GM21447 (cell line): ENCODE results near the gene STH.
"Not testable (repeated sequence)": the region's sequence is repeated elsewhere in the genome, so short reads cannot be mapped to it uniquely, and the experiment has no call there.

Experiments
- ATAC-seq: cut with Tn5 transposase; IDR thresholded peaks from one replicate; pipeline ENCODE4 v1.9.1; 2021; ENCODE audit not compliant: unreplicated experiment

The STH gene

DNA sequence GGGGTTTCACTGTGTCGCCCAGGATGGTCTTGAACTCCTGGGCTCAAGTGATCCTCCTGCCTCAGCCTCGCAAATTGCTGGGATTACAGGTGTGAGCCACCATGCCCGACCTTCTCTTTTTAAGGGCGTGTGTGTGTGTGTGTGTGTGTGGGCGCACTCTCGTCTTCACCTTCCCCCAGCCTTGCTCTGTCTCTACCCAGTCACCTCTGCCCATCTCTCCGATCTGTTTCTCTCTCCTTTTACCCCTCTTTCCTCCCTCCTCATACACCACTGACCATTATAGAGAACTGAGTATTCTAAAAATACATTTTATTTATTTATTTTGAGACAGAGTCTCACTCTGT, 3.9 kb downstream of the STH start:
- ATAC-seq = no peak

- ATAC-seq = no peak
Measured at GRCh38 chr17:46003907-46004748, 5.1 kb downstream of the STH start.

GRCh38 chr17:46006082-46006481, 7.0 kb downstream of the STH start:
- not testable (repeated sequence) for ATAC-seq

DNA sequence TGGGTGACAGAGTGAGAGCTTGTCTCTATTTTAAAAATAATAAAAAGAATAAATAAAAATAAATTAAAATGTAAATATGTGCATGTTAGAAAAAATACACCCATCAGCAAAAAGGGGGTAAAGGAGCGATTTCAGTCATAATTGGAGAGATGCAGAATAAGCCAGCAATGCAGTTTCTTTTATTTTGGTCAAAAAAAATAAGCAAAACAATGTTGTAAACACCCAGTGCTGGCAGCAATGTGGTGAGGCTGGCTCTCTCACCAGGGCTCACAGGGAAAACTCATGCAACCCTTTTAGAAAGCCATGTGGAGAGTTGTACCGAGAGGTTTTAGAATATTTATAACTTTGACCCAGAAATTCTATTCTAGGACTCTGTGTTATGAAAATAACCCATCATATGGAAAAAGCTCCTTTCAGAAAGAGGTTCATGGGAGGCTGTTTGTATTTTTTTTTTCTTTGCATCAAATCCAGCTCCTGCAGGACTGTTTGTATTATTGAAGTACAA, 8.5 kb downstream of the STH start:
- ATAC-seq = no peak

GRCh38 chr17:46008591-46008990, 9.5 kb downstream of the STH start:
- ATAC-seq = no peak

DNA sequence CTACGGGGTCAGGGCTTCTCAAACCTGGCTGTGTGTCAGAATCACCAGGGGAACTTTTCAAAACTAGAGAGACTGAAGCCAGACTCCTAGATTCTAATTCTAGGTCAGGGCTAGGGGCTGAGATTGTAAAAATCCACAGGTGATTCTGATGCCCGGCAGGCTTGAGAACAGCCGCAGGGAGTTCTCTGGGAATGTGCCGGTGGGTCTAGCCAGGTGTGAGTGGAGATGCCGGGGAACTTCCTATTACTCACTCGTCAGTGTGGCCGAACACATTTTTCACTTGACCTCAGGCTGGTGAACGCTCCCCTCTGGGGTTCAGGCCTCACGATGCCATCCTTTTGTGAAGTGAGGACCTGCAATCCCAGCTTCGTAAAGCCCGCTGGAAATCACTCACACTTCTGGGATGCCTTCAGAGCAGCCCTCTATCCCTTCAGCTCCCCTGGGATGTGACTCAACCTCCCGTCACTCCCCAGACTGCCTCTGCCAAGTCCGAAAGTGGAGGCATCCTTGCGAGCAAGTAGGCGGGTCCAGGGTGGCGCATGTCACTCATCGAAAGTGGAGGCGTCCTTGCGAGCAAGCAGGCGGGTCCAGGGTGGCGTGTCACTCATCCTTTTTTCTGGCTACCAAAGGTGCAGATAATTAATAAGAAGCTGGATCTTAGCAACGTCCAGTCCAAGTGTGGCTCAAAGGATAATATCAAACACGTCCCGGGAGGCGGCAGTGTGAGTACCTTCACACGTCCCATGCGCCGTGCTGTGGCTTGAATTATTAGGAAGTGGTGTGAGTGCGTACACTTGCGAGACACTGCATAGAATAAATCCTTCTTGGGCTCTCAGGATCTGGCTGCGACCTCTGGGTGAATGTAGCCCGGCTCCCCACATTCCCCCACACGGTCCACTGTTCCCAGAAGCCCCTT, 10.9 kb downstream of the STH start:
- no peak for ATAC-seq

GRCh38 chr17:46010597-46011186, 11.6 kb downstream of the STH start:
- no peak for ATAC-seq

- ATAC-seq = no peak
Measured at GRCh38 chr17:46011711-46012505, 12.9 kb downstream of the STH start.

DNA sequence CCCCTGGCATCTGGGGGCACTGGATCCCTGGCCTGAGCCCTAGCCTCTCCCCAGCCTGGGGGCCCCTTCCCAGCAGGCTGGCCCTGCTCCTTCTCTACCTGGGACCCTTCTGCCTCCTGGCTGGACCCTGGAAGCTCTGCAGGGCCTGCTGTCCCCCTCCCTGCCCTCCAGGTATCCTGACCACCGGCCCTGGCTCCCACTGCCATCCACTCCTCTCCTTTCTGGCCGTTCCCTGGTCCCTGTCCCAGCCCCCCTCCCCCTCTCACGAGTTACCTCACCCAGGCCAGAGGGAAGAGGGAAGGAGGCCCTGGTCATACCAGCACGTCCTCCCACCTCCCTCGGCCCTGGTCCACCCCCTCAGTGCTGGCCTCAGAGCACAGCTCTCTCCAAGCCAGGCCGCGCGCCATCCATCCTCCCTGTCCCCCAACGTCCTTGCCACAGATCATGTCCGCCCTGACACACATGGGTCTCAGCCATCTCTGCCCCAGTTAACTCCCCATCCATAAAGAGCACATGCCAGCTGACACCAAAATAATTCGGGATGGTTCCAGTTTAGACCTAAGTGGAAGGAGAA, 13.5 kb downstream of the STH start:
- ATAC-seq = no peak

DNA sequence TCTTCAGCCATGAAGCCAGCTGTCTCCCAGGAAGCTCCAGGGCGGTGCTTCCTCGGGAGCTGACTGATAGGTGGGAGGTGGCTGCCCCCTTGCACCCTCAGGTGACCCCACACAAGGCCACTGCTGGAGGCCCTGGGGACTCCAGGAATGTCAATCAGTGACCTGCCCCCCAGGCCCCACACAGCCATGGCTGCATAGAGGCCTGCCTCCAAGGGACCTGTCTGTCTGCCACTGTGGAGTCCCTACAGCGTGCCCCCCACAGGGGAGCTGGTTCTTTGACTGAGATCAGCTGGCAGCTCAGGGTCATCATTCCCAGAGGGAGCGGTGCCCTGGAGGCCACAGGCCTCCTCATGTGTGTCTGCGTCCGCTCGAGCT, 14.1 kb downstream of the STH start:
- no peak for ATAC-seq

GRCh38 chr17:46013502-46014165, 14.6 kb downstream of the STH start:
- no peak for ATAC-seq

GRCh38 chr17:46019408-46019925, 20.4 kb downstream of the STH start:
- ATAC-seq = not testable (repeated sequence)

- ATAC-seq = no peak
Measured at GRCh38 chr17:46020023-46020761, 21.1 kb downstream of the STH start.

DNA sequence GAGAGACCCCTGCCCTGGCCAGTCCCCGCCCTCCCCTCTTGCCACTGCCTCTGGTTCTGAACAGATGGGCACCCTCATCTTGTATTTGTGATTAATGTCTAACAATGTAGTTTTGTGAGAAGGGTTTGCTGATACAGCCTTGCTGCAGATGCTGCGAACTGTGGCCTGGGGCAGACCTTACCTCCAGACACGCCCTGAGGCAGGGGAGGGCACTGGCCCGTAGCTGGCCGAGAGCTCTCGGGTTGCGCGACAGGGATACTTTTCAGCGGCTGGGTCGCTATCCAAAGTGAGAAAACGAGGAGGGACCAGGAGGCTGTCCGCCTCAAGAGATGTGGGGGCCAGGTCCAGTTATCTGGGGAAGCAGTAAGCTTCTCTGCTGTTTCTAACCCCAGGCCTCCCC, 21.9 kb downstream of the STH start:
- no peak for ATAC-seq

GRCh38 chr17:46023366-46023765, 24.3 kb downstream of the STH start:
- not testable (repeated sequence) for ATAC-seq

- ATAC-seq = no peak
Measured at GRCh38 chr17:46023783-46024388, 24.8 kb downstream of the STH start.

DNA sequence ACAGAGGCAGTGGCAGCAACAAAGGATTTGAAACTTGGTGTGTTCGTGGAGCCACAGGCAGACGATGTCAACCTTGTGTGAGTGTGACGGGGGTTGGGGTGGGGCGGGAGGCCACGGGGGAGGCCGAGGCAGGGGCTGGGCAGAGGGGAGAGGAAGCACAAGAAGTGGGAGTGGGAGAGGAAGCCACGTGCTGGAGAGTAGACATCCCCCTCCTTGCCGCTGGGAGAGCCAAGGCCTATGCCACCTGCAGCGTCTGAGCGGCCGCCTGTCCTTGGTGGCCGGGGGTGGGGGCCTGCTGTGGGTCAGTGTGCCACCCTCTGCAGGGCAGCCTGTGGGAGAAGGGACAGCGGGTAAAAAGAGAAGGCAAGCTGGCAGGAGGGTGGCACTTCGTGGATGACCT, 25.5 kb downstream of the STH start:
- ATAC-seq = no peak

DNA sequence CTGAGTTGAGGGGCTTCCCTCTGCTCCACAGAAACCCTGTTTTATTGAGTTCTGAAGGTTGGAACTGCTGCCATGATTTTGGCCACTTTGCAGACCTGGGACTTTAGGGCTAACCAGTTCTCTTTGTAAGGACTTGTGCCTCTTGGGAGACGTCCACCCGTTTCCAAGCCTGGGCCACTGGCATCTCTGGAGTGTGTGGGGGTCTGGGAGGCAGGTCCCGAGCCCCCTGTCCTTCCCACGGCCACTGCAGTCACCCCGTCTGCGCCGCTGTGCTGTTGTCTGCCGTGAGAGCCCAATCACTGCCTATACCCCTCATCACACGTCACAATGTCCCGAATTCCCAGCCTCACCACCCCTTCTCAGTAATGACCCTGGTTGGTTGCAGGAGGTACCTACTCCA, 26.0 kb downstream of the STH start:
- ATAC-seq = no peak
